Measurements from ENCODE around the gene APMAP. TPM values are rescaled to one million over a fixed set of nuclear protein-coding genes. Genes with fewer than 3 reads are reported as not detected.

Gene APMAP
- total RNA-seq, 1 experiment from 2014 or later: 67.8 TPM

- H3K4me1 ChIP-seq (ENCODE audit: insufficient read depth, low read length): no peaks in the 10 kb centered on the region
- no peak overlapping the region for H3K23ac ChIP-seq (ENCODE audit: insufficient read length, low read depth, low read length)
- no peaks in the 10 kb centered on the region for H3K27me3 ChIP-seq (ENCODE audit: insufficient read depth, low read length)
- no peaks in the 10 kb centered on the region for H4K20me1 ChIP-seq (ENCODE audit: control insufficient read depth, insufficient read depth, insufficient read length)
- no peak overlapping the region for H3K14ac ChIP-seq (ENCODE audit: insufficient read depth, low read length)
- no CpG with 5 or more reads among the region's 8 CpGs for WGBS (ENCODE audit: extremely low coverage, insufficient read length, low lambda C conversion rate)
- Mint-ChIP-seq H3K36me3 (ENCODE audit: insufficient read depth in 1 of 3, low read depth in 3 of 3) (peaks cover 0 to 3% (median 0%) of the 10 kb centered on the region in 3 experiments; a peak in 2 of 7 replicates), H3K27ac (peak overlapping the region in 1 of 3 experiments; percentile 61; a peak in 2 of 7 replicates), H3K4me1 (peaks cover 6 to 15% of the 10 kb centered on the region in 2 experiments), H3K27me3 (ENCODE audit: low read depth) (peaks cover 4% of the 10 kb centered on the region; the same call in 1 of the 2 replicates), H3K9me3 (no peaks in the 10 kb centered on the region; a peak in 1 of 5 replicates), H3K4me3 (no peak overlapping the region)
- no peak overlapping the region for H2BK120ac ChIP-seq (ENCODE audit: low read depth, low read length, poor library complexity, severe bottlenecking)
- H3K79me2 ChIP-seq (ENCODE audit: insufficient read depth, low read length): no peaks in the 10 kb centered on the region
- H2AFZ ChIP-seq (ENCODE audit: low read length): no peak overlapping the region
- H2BK20ac ChIP-seq (ENCODE audit: low read depth, low read length, poor library complexity, severe bottlenecking): no peak overlapping the region
- no peak overlapping the region for H3K9ac ChIP-seq (ENCODE audit: extremely low read depth, insufficient read length, low read length)
- TF ChIP-seq, protein P1, sequence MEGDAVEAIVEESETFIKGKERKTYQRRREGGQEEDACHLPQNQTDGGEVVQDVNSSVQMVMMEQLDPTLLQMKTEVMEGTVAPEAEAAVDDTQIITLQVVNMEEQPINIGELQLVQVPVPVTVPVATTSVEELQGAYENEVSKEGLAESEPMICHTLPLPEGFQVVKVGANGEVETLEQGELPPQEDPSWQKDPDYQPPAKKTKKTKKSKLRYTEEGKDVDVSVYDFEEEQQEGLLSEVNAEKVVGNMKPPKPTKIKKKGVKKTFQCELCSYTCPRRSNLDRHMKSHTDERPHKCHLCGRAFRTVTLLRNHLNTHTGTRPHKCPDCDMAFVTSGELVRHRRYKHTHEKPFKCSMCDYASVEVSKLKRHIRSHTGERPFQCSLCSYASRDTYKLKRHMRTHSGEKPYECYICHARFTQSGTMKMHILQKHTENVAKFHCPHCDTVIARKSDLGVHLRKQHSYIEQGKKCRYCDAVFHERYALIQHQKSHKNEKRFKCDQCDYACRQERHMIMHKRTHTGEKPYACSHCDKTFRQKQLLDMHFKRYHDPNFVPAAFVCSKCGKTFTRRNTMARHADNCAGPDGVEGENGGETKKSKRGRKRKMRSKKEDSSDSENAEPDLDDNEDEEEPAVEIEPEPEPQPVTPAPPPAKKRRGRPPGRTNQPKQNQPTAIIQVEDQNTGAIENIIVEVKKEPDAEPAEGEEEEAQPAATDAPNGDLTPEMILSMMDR (conservative IDR thresholded peaks at IDR 0.05): no peak
- H3K23me2 ChIP-seq (ENCODE audit: insufficient read length, low read depth, low read length, poor library complexity, severe bottlenecking): no peaks in the 10 kb centered on the region
- no peak for DNase-seq
- no peak overlapping the region for H4K5ac ChIP-seq (ENCODE audit: insufficient read length, low read depth, low read length)
- no peak overlapping the region for H3K4me2 ChIP-seq (ENCODE audit: insufficient read depth, insufficient read length, low read length)
- no peak overlapping the region for H3K27ac ChIP-seq (ENCODE audit: insufficient read length, low read depth, low read length)
- no peak overlapping the region for H2BK12ac ChIP-seq (ENCODE audit: insufficient read length, low read depth, low read length)
- no peaks in the 10 kb centered on the region for H3K79me1 ChIP-seq (ENCODE audit: insufficient read depth, low read depth, low read length, poor library complexity, severe bottlenecking)
- no peak overlapping the region for H2BK15ac ChIP-seq (ENCODE audit: low read depth, low read length)
- H3K18ac ChIP-seq (ENCODE audit: insufficient read length, low read depth, low read length): no peak overlapping the region
- no peak overlapping the region for H4K91ac ChIP-seq (ENCODE audit: insufficient read length, low read depth, low read length)
- no peak overlapping the region for H3K56ac ChIP-seq (ENCODE audit: insufficient read length, low read depth, low read length)
- no peak overlapping the region for H2AK5ac ChIP-seq (ENCODE audit: insufficient read length, low read length)
- no peak overlapping the region for H3K4ac ChIP-seq (ENCODE audit: low read depth, low read length)
- H3K9me3 ChIP-seq (ENCODE audit: control insufficient read depth, low read depth, low read length): no peaks in the 10 kb centered on the region
- H2BK5ac ChIP-seq (ENCODE audit: insufficient read length, low read length): no peak overlapping the region
- no peak overlapping the region for H4K8ac ChIP-seq (replicated peaks; ENCODE audit: insufficient read length, low read depth, low read length)
- no peak overlapping the region for H3T11ph ChIP-seq (ENCODE audit: low read length)
Observed at GRCh38 chr20:24954151-24954550, 38.4 kb downstream of the APMAP start.
